A549 (cell line): ENCODE results near the gene MC5R. TPM values are rescaled to one million over a fixed set of nuclear protein-coding genes. Genes with fewer than 3 reads are reported as not detected.

Experiments
- ATAC-seq, 2 experiments: fragments of 200-7000 bp in 1 of 2; fragments of >200 bp in 1 of 2; cut with Nextera tagmentation in 1 of 2; cut with Tn5 transposase in 1 of 2; 3 replicates each; pipeline versions ENCODE4 v1.8.0 to v1.9.1; 2018 to 2020; ENCODE audit warnings: mild to moderate bottlenecking in 1 of 2, moderate library complexity in 1 of 2
- CTCF ChIA-PET: fragments of 300-600 bp; sonication (Branson Sonifier 250); formaldehyde crosslinking; extraction: SDS; loops from one replicate; lab custom pipeline; 2021; ENCODE audit warnings: antibody characterized with exemption, inconsistent platforms; lab: Yijun Ruan, JAX
- POLR2A ChIA-PET: fragments of 350-600 bp; formaldehyde crosslinking; extraction: SDS; loops from one replicate; lab custom pipeline; 2021; ENCODE audit warnings: antibody characterized with exemption, inconsistent platforms; lab: Yijun Ruan, JAX
- DNase-seq, 2 experiments: peaks; one replicate each; pipeline versions ENCODE4 v3.0.0 to v3.0.0-alpha.2; 2011 to 2016; ENCODE audit warnings: low read depth in 1 of 2, low spot score in 1 of 2
- FAIRE-seq: peaks from 2 replicates; lab custom pipeline; 2011; peaks lifted over from hg19 to GRCh38; lab: Jason Lieb, UNC
- H3K27ac ChIP-seq, 2 experiments: fragments of >200 bp; sonication (Bioruptor Twin); formaldehyde crosslinking; 3 replicates each; pipeline ENCODE4 v1.5.1; 2016 to 2017
- H3K4me1 ChIP-seq: fragments of >200 bp; sonication (Bioruptor Twin); formaldehyde crosslinking; 3 replicates; pipeline ENCODE4 v1.6.1; 2016
- H3K4me2 ChIP-seq: fragments of >200 bp; sonication (Bioruptor Twin); formaldehyde crosslinking; 3 replicates; pipeline ENCODE4 v1.6.1; 2016
- H3K4me3 ChIP-seq: fragments of >200 bp; sonication (Bioruptor Twin); formaldehyde crosslinking; 3 replicates; pipeline ENCODE4 v1.5.1; 2016
- H3K9me3 ChIP-seq: fragments of >200 bp; sonication (Bioruptor Twin); formaldehyde crosslinking; 3 replicates; pipeline ENCODE4 v1.6.1; 2016
- BHLHE40 ChIP-seq: IDR thresholded peaks from 2 replicates; pipeline ENCODE4 v1.6.1; 2012; ENCODE audit warnings: low read depth, low read length, inconsistent platforms
- CBX2 ChIP-seq: fragments of 200-600 bp; sonication (generic); IDR thresholded peaks from 2 replicates; pipeline ENCODE4 v1.6.1; 2016; ENCODE audit warnings: low read depth, mild to moderate bottlenecking, borderline replicate concordance
- CEBPB ChIP-seq, 2 experiments: fragments of >200 bp in 1 of 2; sonication (Bioruptor Twin) in 1 of 2; formaldehyde crosslinking in 1 of 2; IDR thresholded peaks; 2 replicates each; pipeline ENCODE4 v1.6.1; 2012 to 2016
- CHD2 ChIP-seq: fragments of 150-350 bp; IDR thresholded peaks from 2 replicates; pipeline ENCODE4 v1.6.1; 2014; ENCODE audit warnings: low read length; ENCODE audit not compliant: partially characterized antibody
- EHMT2 ChIP-seq: fragments of 200-600 bp; sonication (generic); IDR thresholded peaks from 2 replicates; pipeline ENCODE4 v1.6.1; 2016; ENCODE audit warnings: antibody characterized with exemption, low read depth, mild to moderate bottlenecking, moderate library complexity
- ESRRA ChIP-seq: fragments of 150-350 bp; IDR thresholded peaks from 2 replicates; pipeline ENCODE4 v1.6.1; 2014; ENCODE audit warnings: mild to moderate bottlenecking, low read length, borderline replicate concordance
- FOXS1 ChIP-seq: fragments of 250-450 bp; sonication (Bioruptor Pico); IDR thresholded peaks from 2 replicates; pipeline ENCODE4 v1.5.0; 2020; ENCODE audit warnings: mild to moderate bottlenecking, moderate library complexity
- GATA3 ChIP-seq: IDR thresholded peaks from 2 replicates; pipeline ENCODE4 v1.6.1; 2012; ENCODE audit warnings: borderline replicate concordance
- HEYL ChIP-seq: fragments of 250-450 bp; sonication (Bioruptor Pico); IDR thresholded peaks from 2 replicates; pipeline ENCODE4 v1.8.0; 2021; ENCODE audit warnings: mild to moderate bottlenecking, moderate library complexity
- HOXB5 ChIP-seq: fragments of 250-450 bp; sonication (Bioruptor Pico); IDR thresholded peaks from 2 replicates; pipeline ENCODE4 v1.5.0; 2020; ENCODE audit warnings: mild to moderate bottlenecking, moderate library complexity
- KDM5A ChIP-seq: fragments of 200-600 bp; sonication (generic); IDR thresholded peaks from 2 replicates; pipeline ENCODE4 v1.6.1; 2016; ENCODE audit warnings: antibody characterized with exemption, mild to moderate bottlenecking
- MYC ChIP-seq: IDR thresholded peaks from 2 replicates; pipeline ENCODE4 v1.6.1; 2012; ENCODE audit warnings: mild to moderate bottlenecking, inconsistent platforms, low read length, improper control_type of control experiment, borderline replicate concordance
- NFE2L2 ChIP-seq: fragments of 150-350 bp; conservative IDR thresholded peaks from 2 replicates; pipeline ENCODE4 v1.6.1; 2014; ENCODE audit warnings: low read length
- NPAS2 ChIP-seq: fragments of 250-450 bp; sonication (Bioruptor Pico); IDR thresholded peaks from 2 replicates; pipeline ENCODE4 v1.8.0; 2022; ENCODE audit warnings: mild to moderate bottlenecking, moderate library complexity, borderline replicate concordance
- PHF8 ChIP-seq: fragments of 200-600 bp; sonication (generic); IDR thresholded peaks from 2 replicates; pipeline ENCODE4 v1.6.1; 2016; ENCODE audit warnings: low read depth, mild to moderate bottlenecking, antibody characterized with exemption, moderate library complexity, borderline replicate concordance
- POLR2A ChIP-seq: IDR thresholded peaks from 2 replicates; pipeline ENCODE4 v1.6.1; 2012; ENCODE audit warnings: mild to moderate bottlenecking, low read length
- RFX5 ChIP-seq: fragments of 450-650 bp; IDR thresholded peaks from 2 replicates; pipeline ENCODE4 v1.7.1; 2014; ENCODE audit warnings: antibody characterized with exemption, mild to moderate bottlenecking, moderate library complexity
- RNF2 ChIP-seq: fragments of 200-600 bp; sonication (generic); IDR thresholded peaks from 2 replicates; pipeline ENCODE4 v1.6.1; 2016; ENCODE audit warnings: low read depth, mild to moderate bottlenecking, antibody characterized with exemption, moderate library complexity, borderline replicate concordance
- SMC3 ChIP-seq: fragments of >200 bp; sonication (Bioruptor Twin); formaldehyde crosslinking; IDR thresholded peaks from 3 replicates; pipeline ENCODE4 v1.6.1; 2018; ENCODE audit warnings: inconsistent platforms
- SREBF2 ChIP-seq: fragments of 450-650 bp; IDR thresholded peaks from 2 replicates; pipeline ENCODE4 v1.6.1; 2014; ENCODE audit warnings: mild to moderate bottlenecking, moderate library complexity
- ZSCAN20 ChIP-seq: fragments of 250-450 bp; sonication (Bioruptor Pico); IDR thresholded peaks from 2 replicates; pipeline ENCODE4 v1.8.0; 2022; ENCODE audit warnings: mild to moderate bottlenecking, moderate library complexity
- WGBS: methylation state at CpG from one replicate; pipeline ENCODE4 v1.1.6; 2017; ENCODE audit errors: missing lambda C conversion rate; 5-methylcytosine and 5-hydroxymethylcytosine counted together
- polyA plus RNA-seq, 4 experiments: library from polyadenylated mRNA; depleted of rRNA in 3 of 4; stranded (reverse); fragments of >200 nt; fragmentation: RNase III in 1 of 4; extraction: RNeasy Plus Mini Kit Qiagen cat#74134 plus additional on column Dnase treatment in 1 of 4; gene quantifications; 2 replicates in 3 of 4; 3 replicates in 1 of 4; pipeline ENCODE4 v1.2.3, GENCODE V29; 2011 to 2017
- TF ChIP-seq, protein P1 (sequence below): fragments of >200 bp; sonication (Bioruptor Twin); formaldehyde crosslinking; IDR thresholded peaks from 3 replicates; pipeline ENCODE4 v1.5.1; 2016
- TF ChIP-seq, protein P2 (sequence below): fragments of >200 bp; sonication (Bioruptor Twin); formaldehyde crosslinking; IDR thresholded peaks from 3 replicates; pipeline ENCODE4 v1.6.1; 2016
- TF ChIP-seq, protein P3 (sequence below): fragments of >200 bp; sonication (Bioruptor Twin); formaldehyde crosslinking; IDR thresholded peaks from 2 replicates; pipeline ENCODE4 v1.6.1; 2016
- TF ChIP-seq, protein P4 (sequence below): IDR thresholded peaks from 2 replicates; pipeline ENCODE4 v1.6.1; 2012
- TF ChIP-seq, protein P5 (sequence below): fragments of 250-450 bp; sonication (Bioruptor Pico); IDR thresholded peaks from 2 replicates; pipeline ENCODE4 v1.5.0; 2021; ENCODE audit warnings: mild to moderate bottlenecking, moderate library complexity, borderline replicate concordance

The MC5R gene
- polyA plus RNA-seq, 2 of the 4 experiments (the other 2 are of a cell fraction) = not detected

DNA sequence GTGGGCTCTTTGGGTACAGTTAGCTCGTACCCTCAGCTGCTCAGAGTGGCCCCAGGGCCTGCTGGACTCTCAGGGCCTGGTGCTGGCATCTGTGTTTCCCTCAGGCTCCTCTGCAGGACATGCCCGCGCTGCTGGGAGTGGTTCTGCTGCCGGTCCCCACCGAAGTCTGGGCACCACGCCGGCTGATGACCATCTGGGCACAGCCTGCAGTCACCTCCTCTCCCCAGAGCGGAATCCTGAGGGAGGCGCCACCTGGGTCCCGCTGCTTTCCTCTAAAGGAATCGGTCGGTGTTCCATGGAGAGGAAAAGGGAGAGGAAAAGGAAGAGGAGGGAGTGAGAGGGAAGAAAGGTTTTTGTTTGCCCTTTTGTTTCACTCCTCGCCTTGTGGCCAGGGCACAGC is 47.8 kb downstream of the MC5R start:
- Histone ChIP-seq H3K9me3 (no peaks in the 10 kb centered on the region), H3K4me1 (no peaks in the 10 kb centered on the region), H3K27ac (no peak overlapping the region), H3K4me2 (no peak overlapping the region), H3K4me3 (no peak overlapping the region)
- ChIA-PET CTCF (interaction anchor here (1.2 kb wide), 1 partner anchor 11 kb away, joined by 3 read pairs; no protein-coding TSS in a partner anchor), POLR2A (no interaction called here)
- WGBS = 20% methylated on average over 7 of the region's 13 CpGs
- no peak for ATAC-seq
- no peak for FAIRE-seq
- TF ChIP-seq CEBPB (IDR thresholded peaks at IDR 0.05) (no peak), ESRRA (no peak), EHMT2 (no peak), BHLHE40 (no peak), POLR2A (no peak), FOXS1 (CRISPR knock-in tag) (no peak), PHF8 (no peak), RNF2 (no peak), CHD2 (no peak), ZSCAN20 (CRISPR knock-in tag) (no peak), SREBF2 (no peak), NFE2L2 (no peak)
- TF ChIP-seq, protein P1, sequence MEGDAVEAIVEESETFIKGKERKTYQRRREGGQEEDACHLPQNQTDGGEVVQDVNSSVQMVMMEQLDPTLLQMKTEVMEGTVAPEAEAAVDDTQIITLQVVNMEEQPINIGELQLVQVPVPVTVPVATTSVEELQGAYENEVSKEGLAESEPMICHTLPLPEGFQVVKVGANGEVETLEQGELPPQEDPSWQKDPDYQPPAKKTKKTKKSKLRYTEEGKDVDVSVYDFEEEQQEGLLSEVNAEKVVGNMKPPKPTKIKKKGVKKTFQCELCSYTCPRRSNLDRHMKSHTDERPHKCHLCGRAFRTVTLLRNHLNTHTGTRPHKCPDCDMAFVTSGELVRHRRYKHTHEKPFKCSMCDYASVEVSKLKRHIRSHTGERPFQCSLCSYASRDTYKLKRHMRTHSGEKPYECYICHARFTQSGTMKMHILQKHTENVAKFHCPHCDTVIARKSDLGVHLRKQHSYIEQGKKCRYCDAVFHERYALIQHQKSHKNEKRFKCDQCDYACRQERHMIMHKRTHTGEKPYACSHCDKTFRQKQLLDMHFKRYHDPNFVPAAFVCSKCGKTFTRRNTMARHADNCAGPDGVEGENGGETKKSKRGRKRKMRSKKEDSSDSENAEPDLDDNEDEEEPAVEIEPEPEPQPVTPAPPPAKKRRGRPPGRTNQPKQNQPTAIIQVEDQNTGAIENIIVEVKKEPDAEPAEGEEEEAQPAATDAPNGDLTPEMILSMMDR = no peak
- TF ChIP-seq, protein P2, sequence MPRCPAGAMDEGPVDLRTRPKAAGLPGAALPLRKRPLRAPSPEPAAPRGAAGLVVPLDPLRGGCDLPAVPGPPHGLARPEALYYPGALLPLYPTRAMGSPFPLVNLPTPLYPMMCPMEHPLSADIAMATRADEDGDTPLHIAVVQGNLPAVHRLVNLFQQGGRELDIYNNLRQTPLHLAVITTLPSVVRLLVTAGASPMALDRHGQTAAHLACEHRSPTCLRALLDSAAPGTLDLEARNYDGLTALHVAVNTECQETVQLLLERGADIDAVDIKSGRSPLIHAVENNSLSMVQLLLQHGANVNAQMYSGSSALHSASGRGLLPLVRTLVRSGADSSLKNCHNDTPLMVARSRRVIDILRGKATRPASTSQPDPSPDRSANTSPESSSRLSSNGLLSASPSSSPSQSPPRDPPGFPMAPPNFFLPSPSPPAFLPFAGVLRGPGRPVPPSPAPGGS = no peak
- TF ChIP-seq, protein P3, sequence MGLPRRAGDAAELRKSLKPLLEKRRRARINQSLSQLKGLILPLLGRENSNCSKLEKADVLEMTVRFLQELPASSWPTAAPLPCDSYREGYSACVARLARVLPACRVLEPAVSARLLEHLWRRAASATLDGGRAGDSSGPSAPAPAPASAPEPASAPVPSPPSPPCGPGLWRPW = no peak
- TF ChIP-seq, protein P4, sequence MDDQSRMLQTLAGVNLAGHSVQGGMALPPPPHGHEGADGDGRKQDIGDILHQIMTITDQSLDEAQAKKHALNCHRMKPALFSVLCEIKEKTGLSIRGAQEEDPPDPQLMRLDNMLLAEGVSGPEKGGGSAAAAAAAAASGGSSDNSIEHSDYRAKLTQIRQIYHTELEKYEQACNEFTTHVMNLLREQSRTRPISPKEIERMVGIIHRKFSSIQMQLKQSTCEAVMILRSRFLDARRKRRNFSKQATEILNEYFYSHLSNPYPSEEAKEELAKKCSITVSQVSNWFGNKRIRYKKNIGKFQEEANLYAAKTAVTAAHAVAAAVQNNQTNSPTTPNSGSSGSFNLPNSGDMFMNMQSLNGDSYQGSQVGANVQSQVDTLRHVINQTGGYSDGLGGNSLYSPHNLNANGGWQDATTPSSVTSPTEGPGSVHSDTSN = no peak
- no peak for DNase-seq

DNA sequence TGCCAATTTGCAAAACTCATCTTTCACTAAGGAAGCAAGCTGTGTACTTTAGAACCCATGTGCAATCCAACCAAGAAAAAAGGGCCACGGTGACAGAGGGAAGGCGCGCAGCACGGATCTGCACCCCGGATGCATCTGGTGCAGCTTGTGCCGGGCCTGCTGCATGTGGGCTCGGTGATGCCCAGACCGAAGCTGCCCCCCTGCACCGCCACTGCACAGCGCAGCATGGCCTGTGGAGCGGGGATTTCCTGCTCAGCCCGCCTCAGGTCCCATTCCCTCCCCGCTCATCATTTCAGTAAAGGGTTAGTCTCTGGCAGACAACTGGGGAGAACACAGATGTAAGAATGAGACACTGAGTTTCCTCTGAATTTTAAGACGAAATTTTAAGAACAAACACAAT is 48.4 kb downstream of the MC5R start:
- no peak for FAIRE-seq
- ATAC-seq = no peak
- H3K4me3 ChIP-seq = no peak overlapping the region
- H3K27ac ChIP-seq = no peak overlapping the region
- no peaks in the 10 kb centered on the region for H3K4me1 ChIP-seq
- no peak for TF ChIP-seq CHD2
- CTCF ChIA-PET = interaction anchor here (1.2 to 1.3 kb wide), 2 partner anchors 10 to 214 kb away, joined by 3 read pairs; no protein-coding TSS in a partner anchor
- H3K4me2 ChIP-seq = no peak overlapping the region
- POLR2A ChIA-PET = no interaction called here
- no peaks in the 10 kb centered on the region for H3K9me3 ChIP-seq
- 74% methylated on average over 6 of the region's 14 CpGs for WGBS
- no peak for DNase-seq

DNA sequence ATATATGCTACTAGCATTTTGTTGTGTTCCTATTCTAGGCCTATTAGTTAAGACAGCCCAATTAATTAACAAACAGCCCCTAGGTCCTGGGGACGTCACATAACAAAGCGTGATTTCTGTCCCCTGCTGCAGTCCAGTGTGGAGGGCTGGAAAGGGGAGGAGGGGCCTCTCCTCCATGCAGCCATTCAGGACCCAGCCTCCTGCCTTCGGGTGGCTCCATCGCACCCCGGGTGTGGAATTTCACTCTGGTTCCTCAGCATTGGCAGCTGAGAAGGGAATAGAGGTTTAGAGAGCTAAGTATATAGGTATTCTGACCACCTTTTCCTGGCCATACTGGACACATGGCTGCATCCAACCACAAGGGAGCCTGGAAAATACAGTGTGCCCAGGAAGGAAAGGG is 49.0 kb downstream of the MC5R start:
- Histone ChIP-seq H3K27ac (no peak overlapping the region), H3K4me3 (no peak overlapping the region), H3K4me2 (no peak overlapping the region), H3K9me3 (no peaks in the 10 kb centered on the region), H3K4me1 (no peaks in the 10 kb centered on the region)
- FAIRE-seq = no peak
- ChIA-PET CTCF (interaction anchor here (1.2 to 1.3 kb wide), 2 partner anchors 10 to 214 kb away, joined by 3 read pairs; no protein-coding TSS in a partner anchor), POLR2A (no interaction called here)
- no peak for ATAC-seq
- WGBS = 43% methylated on average over 5 of the region's 5 CpGs
- DNase-seq = no peak
- no peak for TF ChIP-seq HOXB5 (CRISPR knock-in tag)
- no peak for TF ChIP-seq NPAS2 (CRISPR knock-in tag)
- no peak for TF ChIP-seq FOXS1 (CRISPR knock-in tag)
- no peak for TF ChIP-seq RFX5
- no peak for TF ChIP-seq ZSCAN20 (CRISPR knock-in tag)
- TF ChIP-seq SMC3 = no peak
- no peak for TF ChIP-seq KDM5A
- no peak for TF ChIP-seq CBX2
- TF ChIP-seq GATA3 = no peak
- TF ChIP-seq, protein P5, sequence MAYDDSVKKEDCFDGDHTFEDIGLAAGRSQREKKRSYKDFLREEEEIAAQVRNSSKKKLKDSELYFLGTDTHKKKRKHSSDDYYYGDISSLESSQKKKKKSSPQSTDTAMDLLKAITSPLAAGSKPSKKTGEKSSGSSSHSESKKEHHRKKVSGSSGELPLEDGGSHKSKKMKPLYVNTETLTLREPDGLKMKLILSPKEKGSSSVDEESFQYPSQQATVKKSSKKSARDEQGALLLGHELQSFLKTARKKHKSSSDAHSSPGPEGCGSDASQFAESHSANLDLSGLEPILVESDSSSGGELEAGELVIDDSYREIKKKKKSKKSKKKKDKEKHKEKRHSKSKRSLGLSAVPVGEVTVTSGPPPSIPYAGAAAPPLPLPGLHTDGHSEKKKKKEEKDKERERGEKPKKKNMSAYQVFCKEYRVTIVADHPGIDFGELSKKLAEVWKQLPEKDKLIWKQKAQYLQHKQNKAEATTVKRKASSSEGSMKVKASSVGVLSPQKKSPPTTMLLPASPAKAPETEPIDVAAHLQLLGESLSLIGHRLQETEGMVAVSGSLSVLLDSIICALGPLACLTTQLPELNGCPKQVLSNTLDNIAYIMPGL = no peak
- TF ChIP-seq MYC = no peak
- TF ChIP-seq, protein P2 = no peak
- TF ChIP-seq HEYL = no peak
